8988T (cell line): ENCODE measurements around the gene MAN1C1.
"Not testable (repeated sequence)": the region's sequence is repeated elsewhere in the genome, so short reads cannot be mapped to it uniquely, and the experiment has no call there.

Source experiments
- DNase-seq: peaks from one replicate; pipeline ENCODE4 v3.0.0; 2011

MAN1C1 gene

GRCh38 chr1:25723250-25723880 lies 106.8 kb downstream of the MAN1C1 start:
- no peak for DNase-seq

GRCh38 chr1:25724201-25724600 lies 107.6 kb downstream of the MAN1C1 start:
- no peak for DNase-seq

GRCh38 chr1:25724966-25725365 lies 108.4 kb downstream of the MAN1C1 start:
- no peak for DNase-seq

- DNase-seq, result no peak
Measured at GRCh38 chr1:25725482-25725881, 108.9 kb downstream of the MAN1C1 start.

- no peak for DNase-seq
Measured at GRCh38 chr1:25727088-25727487, 110.5 kb downstream of the MAN1C1 start.

GRCh38 chr1:25727635-25728286 lies 111.2 kb downstream of the MAN1C1 start:
- DNase-seq, result no peak

GRCh38 chr1:25728301-25728935 lies 111.8 kb downstream of the MAN1C1 start:
- DNase-seq, result no peak

GRCh38 chr1:25729045-25729444 lies 112.5 kb downstream of the MAN1C1 start:
- no peak for DNase-seq

- no peak for DNase-seq
Measured at GRCh38 chr1:25729790-25730644, 113.4 kb downstream of the MAN1C1 start.

GRCh38 chr1:25731148-25731547 lies 114.6 kb downstream of the MAN1C1 start:
- DNase-seq, result no peak

GRCh38 chr1:25731626-25732370 lies 115.2 kb downstream of the MAN1C1 start:
- no peak for DNase-seq

GRCh38 chr1:25732821-25733220 lies 116.2 kb downstream of the MAN1C1 start:
- no peak for DNase-seq

- no peak for DNase-seq
Measured at GRCh38 chr1:25733271-25733670, 116.7 kb downstream of the MAN1C1 start.

GRCh38 chr1:25734991-25735390 lies 118.4 kb downstream of the MAN1C1 start:
- DNase-seq, result not testable (repeated sequence)

- no peak for DNase-seq
Measured at GRCh38 chr1:25735956-25736529, 119.5 kb downstream of the MAN1C1 start.

- no peak for DNase-seq
Measured at GRCh38 chr1:25737130-25737529, 120.5 kb downstream of the MAN1C1 start.

GRCh38 chr1:25738499-25738898 lies 121.9 kb downstream of the MAN1C1 start:
- DNase-seq, result no peak

GRCh38 chr1:25739341-25739740 lies 122.8 kb downstream of the MAN1C1 start:
- no peak for DNase-seq

- DNase-seq, result no peak
Measured at GRCh38 chr1:25740071-25740470, 123.5 kb downstream of the MAN1C1 start.

- DNase-seq, result no peak
Measured at GRCh38 chr1:25742316-25742715, 125.7 kb downstream of the MAN1C1 start.

- no peak for DNase-seq
Measured at GRCh38 chr1:25743164-25744139, 126.9 kb downstream of the MAN1C1 start.
